ENCODE data around the gene CYP27A1.

CYP27A1 gene

DNA sequence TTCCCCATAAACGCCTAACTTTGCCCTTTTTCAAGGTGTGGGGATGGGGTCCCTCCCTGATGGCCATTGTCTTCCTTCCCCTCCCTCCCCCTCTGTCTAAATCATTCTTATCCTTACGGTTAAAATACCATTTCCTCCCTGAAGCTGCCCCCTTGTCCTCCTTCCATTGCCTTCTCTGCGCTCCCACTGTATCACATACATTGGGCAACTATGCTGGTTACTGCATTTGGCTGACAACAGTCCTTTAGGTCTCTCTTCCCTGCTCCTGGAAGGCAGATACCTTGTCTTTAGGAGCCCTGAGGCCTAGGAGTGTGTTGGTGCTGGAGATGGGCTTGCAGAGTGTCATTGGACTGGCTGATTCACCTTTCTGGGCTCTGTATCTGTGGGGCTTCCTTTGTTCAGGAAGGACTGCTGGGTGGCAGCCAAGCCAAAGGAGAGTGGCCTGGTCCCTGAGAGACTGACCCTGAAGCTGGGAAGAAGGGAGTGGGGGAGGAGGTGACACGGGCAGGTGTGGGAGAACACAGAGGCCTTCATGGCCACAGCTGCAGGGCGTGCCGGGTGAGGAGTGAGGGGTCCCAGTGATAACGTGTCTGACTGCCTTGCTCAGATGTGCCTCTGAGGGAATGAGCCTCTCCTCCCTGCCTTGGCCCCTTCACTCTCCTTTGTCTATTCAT, 79.8 kb downstream of the CYP27A1 start:
- in situ Hi-C loops (cut with MboI; ENCODE audit: low pct_unique_long_range_greater_than_20kb, low sequenced_read_pairs, unreplicated experiment): loop anchor here (10.0 kb wide), 1 partner anchor 113 kb away; no protein-coding TSS in a partner anchor
- TF ChIP-seq, protein P1, sequence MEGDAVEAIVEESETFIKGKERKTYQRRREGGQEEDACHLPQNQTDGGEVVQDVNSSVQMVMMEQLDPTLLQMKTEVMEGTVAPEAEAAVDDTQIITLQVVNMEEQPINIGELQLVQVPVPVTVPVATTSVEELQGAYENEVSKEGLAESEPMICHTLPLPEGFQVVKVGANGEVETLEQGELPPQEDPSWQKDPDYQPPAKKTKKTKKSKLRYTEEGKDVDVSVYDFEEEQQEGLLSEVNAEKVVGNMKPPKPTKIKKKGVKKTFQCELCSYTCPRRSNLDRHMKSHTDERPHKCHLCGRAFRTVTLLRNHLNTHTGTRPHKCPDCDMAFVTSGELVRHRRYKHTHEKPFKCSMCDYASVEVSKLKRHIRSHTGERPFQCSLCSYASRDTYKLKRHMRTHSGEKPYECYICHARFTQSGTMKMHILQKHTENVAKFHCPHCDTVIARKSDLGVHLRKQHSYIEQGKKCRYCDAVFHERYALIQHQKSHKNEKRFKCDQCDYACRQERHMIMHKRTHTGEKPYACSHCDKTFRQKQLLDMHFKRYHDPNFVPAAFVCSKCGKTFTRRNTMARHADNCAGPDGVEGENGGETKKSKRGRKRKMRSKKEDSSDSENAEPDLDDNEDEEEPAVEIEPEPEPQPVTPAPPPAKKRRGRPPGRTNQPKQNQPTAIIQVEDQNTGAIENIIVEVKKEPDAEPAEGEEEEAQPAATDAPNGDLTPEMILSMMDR (IDR thresholded peaks at IDR 0.05; ENCODE audit: extremely low read depth, insufficient read depth, missing control alignments): no peak

DNA sequence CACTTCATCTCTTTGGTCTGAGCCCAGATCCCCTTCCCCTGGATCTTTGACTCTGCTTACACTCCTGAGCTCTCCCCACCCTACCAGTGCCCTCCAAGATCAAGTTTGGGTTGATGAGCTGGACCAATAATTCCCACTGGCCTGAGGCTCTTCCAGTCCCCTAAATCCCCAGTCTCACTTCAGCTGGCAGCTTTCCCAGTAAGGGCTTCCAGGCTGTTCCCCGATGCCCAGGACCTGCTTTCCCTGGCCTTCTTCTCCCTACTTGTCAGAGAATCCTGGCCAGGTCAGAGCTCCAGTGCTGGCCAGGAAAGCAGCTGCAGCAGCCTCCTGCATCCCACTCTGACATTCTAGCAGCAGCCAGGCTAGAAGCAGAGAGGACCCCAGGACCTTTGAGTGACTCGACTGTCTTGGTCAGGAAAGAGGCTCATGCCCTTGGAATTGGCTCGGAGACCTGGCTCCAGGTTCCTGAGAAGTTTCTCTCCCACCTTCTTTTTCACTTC, 81.1 kb downstream of the CYP27A1 start:
- in situ Hi-C loops (cut with MboI; ENCODE audit: low pct_unique_long_range_greater_than_20kb, low sequenced_read_pairs, unreplicated experiment): loop anchor here (10.0 kb wide), 1 partner anchor 112 kb away; no protein-coding TSS in a partner anchor
- no peak for DNase-seq (ENCODE audit: low spot score)
- TF ChIP-seq, protein P1 (IDR thresholded peaks at IDR 0.05; ENCODE audit: extremely low read depth, insufficient read depth, missing control alignments): no peak

More for the DNA sequence above, 79.8 kb downstream of the CYP27A1 start:
- no peak for DNase-seq (ENCODE audit: low spot score)
